GM13976 (cell line): ENCODE measurements around the gene AQP2.

Experiments
- DNase-seq: peaks from one replicate; pipeline ENCODE4 v3.0.0; 2012; ENCODE audit warnings: low spot score
- CTCF ChIP-seq: IDR thresholded peaks from 2 replicates; pipeline ENCODE4 v1.5.1; 2012; ENCODE audit warnings: borderline replicate concordance, mild to moderate bottlenecking; ENCODE audit not compliant: insufficient read depth; ENCODE audit errors: extremely low read depth, missing control alignments, control extremely low read depth
- in situ Hi-C: fragments of 300-500 bp; cut with MboI; formaldehyde crosslinking; loops from one replicate; pipeline ENCODE4 v1.12.0; 2022; ENCODE audit warnings: low sequenced_read_pairs, mixed read lengths, inconsistent platforms; ENCODE audit not compliant: unreplicated experiment

The AQP2 gene

GRCh38 chr12:49951411-49952240, 1.1 kb downstream of the AQP2 start:
- in situ Hi-C loops = no loop called here
- no peak for DNase-seq
- no peak for TF ChIP-seq CTCF

- in situ Hi-C loops = no loop called here
- TF ChIP-seq CTCF = no peak
- no peak for DNase-seq
Observed at GRCh38 chr12:49952391-49953055, 2.0 kb downstream of the AQP2 start.

GRCh38 chr12:49953151-49953550, 2.6 kb downstream of the AQP2 start:
- no peak for DNase-seq
- in situ Hi-C loops = no loop called here
- TF ChIP-seq CTCF = no peak

GRCh38 chr12:49953961-49954846, 3.7 kb downstream of the AQP2 start:
- in situ Hi-C loops = no loop called here
- no peak for TF ChIP-seq CTCF

GRCh38 chr12:49954863-49955830, 4.6 kb downstream of the AQP2 start:
- TF ChIP-seq CTCF = no peak
- in situ Hi-C loops = no loop called here
- no peak for DNase-seq

More at GRCh38 chr12:49953961-49954846, 3.7 kb downstream of the AQP2 start:
- no peak for DNase-seq
